ENCODE data around the gene RETN.

DNA sequence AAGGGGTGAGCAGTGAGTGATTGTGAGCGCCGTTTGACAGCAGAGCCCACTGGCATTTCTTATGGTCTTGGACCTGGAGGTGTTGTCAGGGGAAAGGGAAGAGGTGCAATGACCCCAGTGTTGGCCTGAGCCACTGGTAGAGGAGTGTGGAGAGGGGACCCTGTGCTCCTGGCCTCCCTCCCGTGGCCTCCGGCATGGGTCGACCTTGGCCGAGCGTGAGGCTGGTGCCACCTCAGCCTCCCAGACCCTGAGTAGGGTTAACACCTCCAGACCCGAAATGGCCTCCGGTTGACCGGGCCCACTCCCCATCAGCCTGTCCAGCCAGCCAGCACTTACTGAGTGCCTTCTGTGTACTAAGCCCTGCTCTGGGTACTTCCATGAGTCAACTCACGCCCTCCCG lies 18.3 kb downstream of the RETN start:
- TF ChIP-seq, protein P1, sequence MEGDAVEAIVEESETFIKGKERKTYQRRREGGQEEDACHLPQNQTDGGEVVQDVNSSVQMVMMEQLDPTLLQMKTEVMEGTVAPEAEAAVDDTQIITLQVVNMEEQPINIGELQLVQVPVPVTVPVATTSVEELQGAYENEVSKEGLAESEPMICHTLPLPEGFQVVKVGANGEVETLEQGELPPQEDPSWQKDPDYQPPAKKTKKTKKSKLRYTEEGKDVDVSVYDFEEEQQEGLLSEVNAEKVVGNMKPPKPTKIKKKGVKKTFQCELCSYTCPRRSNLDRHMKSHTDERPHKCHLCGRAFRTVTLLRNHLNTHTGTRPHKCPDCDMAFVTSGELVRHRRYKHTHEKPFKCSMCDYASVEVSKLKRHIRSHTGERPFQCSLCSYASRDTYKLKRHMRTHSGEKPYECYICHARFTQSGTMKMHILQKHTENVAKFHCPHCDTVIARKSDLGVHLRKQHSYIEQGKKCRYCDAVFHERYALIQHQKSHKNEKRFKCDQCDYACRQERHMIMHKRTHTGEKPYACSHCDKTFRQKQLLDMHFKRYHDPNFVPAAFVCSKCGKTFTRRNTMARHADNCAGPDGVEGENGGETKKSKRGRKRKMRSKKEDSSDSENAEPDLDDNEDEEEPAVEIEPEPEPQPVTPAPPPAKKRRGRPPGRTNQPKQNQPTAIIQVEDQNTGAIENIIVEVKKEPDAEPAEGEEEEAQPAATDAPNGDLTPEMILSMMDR (conservative IDR thresholded peaks at IDR 0.05; ENCODE audit: low read length), result no peak
- no peak for TF ChIP-seq EZH2phosphoT487 (IDR thresholded peaks at IDR 0.05; ENCODE audit: borderline replicate concordance, low read depth, low read length)

All from OCI-LY7 (cell line).